HepG2 (cell line): ENCODE data around the gene RAB40C. TPM values are rescaled to one million over a fixed set of nuclear protein-coding genes. Genes with fewer than 3 reads are reported as not detected.

Experiments used
- AHR ChIP-seq: IDR thresholded peaks from 2 replicates; pipeline ENCODE4 v1.6.1; 2018; ENCODE audit warnings: missing genetic modification reagents, missing compliant biosample characterization
- ARHGAP35 ChIP-seq: sonication (generic); formaldehyde crosslinking; IDR thresholded peaks from 2 replicates; pipeline ENCODE4 v1.9.0; 2022; ENCODE audit warnings: mild to moderate bottlenecking, inconsistent platforms, moderate library complexity, missing genetic modification reagents, borderline replicate concordance
- CBX2 ChIP-seq, 2 experiments: fragments of 200-600 bp in 1 of 2; sonication (generic); formaldehyde crosslinking in 1 of 2; IDR thresholded peaks; 2 replicates each; pipeline versions ENCODE4 v1.7.0 to v1.8.1; 2018 to 2022; ENCODE audit warnings: low read depth in 2 of 2, low read length in 1 of 2, mild to moderate bottlenecking in 1 of 2, missing genetic modification reagents in 1 of 2
- CBX5 ChIP-seq: sonication (generic); formaldehyde crosslinking; IDR thresholded peaks from 2 replicates; pipeline ENCODE4 v1.4.0; 2020; ENCODE audit warnings: missing genetic modification reagents, borderline replicate concordance
- HMG20B ChIP-seq: conservative IDR thresholded peaks from 2 replicates; pipeline ENCODE4 v1.6.1; 2016; ENCODE audit warnings: missing genetic modification reagents, missing compliant biosample characterization
- IRF1 ChIP-seq: sonication (generic); formaldehyde crosslinking; IDR thresholded peaks from 2 replicates; pipeline ENCODE4 v1.4.0; 2020; ENCODE audit warnings: low read depth, mild to moderate bottlenecking, missing genetic modification reagents
- KMT2B ChIP-seq: IDR thresholded peaks from 2 replicates; pipeline ENCODE4 v1.6.1; 2016; ENCODE audit warnings: missing genetic modification reagents, missing compliant biosample characterization
- MAF1 ChIP-seq: sonication (generic); formaldehyde crosslinking; IDR thresholded peaks from 2 replicates; pipeline ENCODE4 v1.5.0; 2020; ENCODE audit warnings: missing genetic modification reagents, borderline replicate concordance
- MEIS1 ChIP-seq: sonication (generic); formaldehyde crosslinking; IDR thresholded peaks from 2 replicates; pipeline ENCODE4 v1.9.0; 2021; ENCODE audit warnings: mild to moderate bottlenecking, missing genetic modification reagents, moderate library complexity, borderline replicate concordance
- PRPF4 ChIP-seq: fragments of 200-400 bp; formaldehyde crosslinking; IDR thresholded peaks from 2 replicates; pipeline ENCODE4 v1.6.1; 2016; ENCODE audit warnings: low read length, low read depth; ENCODE audit not compliant: poor library complexity, severe bottlenecking
- RAD21 ChIP-seq: fragments of 450-650 bp; formaldehyde crosslinking; IDR thresholded peaks from 2 replicates; pipeline ENCODE4 v1.5.0; 2020; ENCODE audit warnings: mild to moderate bottlenecking
- RARG ChIP-seq: sonication (generic); formaldehyde crosslinking; IDR thresholded peaks from 2 replicates; pipeline ENCODE4 v1.4.0; 2020; ENCODE audit warnings: low read depth, mild to moderate bottlenecking, missing genetic modification reagents
- RBFOX2 ChIP-seq: fragments of 200-400 bp; formaldehyde crosslinking; IDR thresholded peaks from 2 replicates; pipeline ENCODE4 v1.6.1; 2017; ENCODE audit warnings: low read depth, mild to moderate bottlenecking, low read length
- TBX2 ChIP-seq: sonication (generic); formaldehyde crosslinking; IDR thresholded peaks from 2 replicates; pipeline ENCODE4 v1.5.0; 2020; ENCODE audit warnings: missing genetic modification reagents, mild to moderate bottlenecking, borderline replicate concordance
- U2AF1 ChIP-seq: fragments of 200-400 bp; formaldehyde crosslinking; optimal IDR thresholded peaks from 2 replicates; pipeline ENCODE3; 2017; ENCODE audit warnings: mild to moderate bottlenecking, low read depth, low read length
- ZEB1 ChIP-seq: IDR thresholded peaks from 2 replicates; pipeline ENCODE4 v1.6.1; 2012; ENCODE audit warnings: mild to moderate bottlenecking, low read depth, inconsistent platforms; ENCODE audit not compliant: insufficient replicate concordance
- ZNF124 ChIP-seq: sonication (generic); formaldehyde crosslinking; IDR thresholded peaks from 2 replicates; pipeline ENCODE4 v1.4.0; 2020; ENCODE audit warnings: missing genetic modification reagents
- ZNF326 ChIP-seq: sonication (generic); formaldehyde crosslinking; IDR thresholded peaks from 2 replicates; pipeline ENCODE4 v1.4.0; 2020; ENCODE audit warnings: missing genetic modification reagents, borderline replicate concordance
- ZNF563 ChIP-seq: sonication (generic); formaldehyde crosslinking; IDR thresholded peaks from 2 replicates; pipeline ENCODE4 v1.8.0; 2022; ENCODE audit warnings: mild to moderate bottlenecking, moderate library complexity, missing genetic modification reagents
- ZNF598 ChIP-seq: sonication (generic); formaldehyde crosslinking; IDR thresholded peaks from 2 replicates; pipeline ENCODE4 v1.5.1; 2020; ENCODE audit warnings: mild to moderate bottlenecking, missing genetic modification reagents, borderline replicate concordance
- ZNF747 ChIP-seq: sonication (generic); formaldehyde crosslinking; IDR thresholded peaks from 2 replicates; pipeline ENCODE4 v1.8.1; 2023; ENCODE audit warnings: missing genetic modification reagents, mild to moderate bottlenecking, borderline replicate concordance
- ZNF839 ChIP-seq: sonication (generic); formaldehyde crosslinking; IDR thresholded peaks from 2 replicates; pipeline ENCODE4 v1.4.0; 2020; ENCODE audit warnings: missing genetic modification reagents, mild to moderate bottlenecking, borderline replicate concordance
- ZSCAN25 ChIP-seq: sonication (generic); formaldehyde crosslinking; IDR thresholded peaks from 2 replicates; pipeline ENCODE4 v1.8.0; 2022; ENCODE audit warnings: mild to moderate bottlenecking, missing genetic modification reagents
- polyA plus RNA-seq, 8 experiments: library from polyadenylated mRNA; depleted of rRNA in 3 of 8; stranded (reverse) in 7 of 8; unstranded in 1 of 8; fragments of >200 nt; fragmentation: Illumina TruSeq in 4 of 8; extraction: Trizol in 4 of 8; gene quantifications; 2 replicates each; pipeline versions ENCODE4 v1.2.1 to v1.2.3, GENCODE V29; 2011 to 2016; ENCODE audit warnings: low read depth in 4 of 8, missing spikeins in 1 of 8, mixed read lengths in 1 of 8; ENCODE audit not compliant: insufficient read depth in 1 of 8
- total RNA-seq, 5 experiments: library from RNA; depleted of rRNA; stranded (reverse); fragments of >200 nt; fragmentation: Illumina TruSeq; extraction: Trizol; gene quantifications; 2 replicates each; pipeline ENCODE4 v1.2.3, GENCODE V29; 2016; ENCODE audit warnings: low read depth in 1 of 5
- TF ChIP-seq, protein P1 (sequence below): sonication (generic); formaldehyde crosslinking; IDR thresholded peaks from 2 replicates; pipeline ENCODE4 v1.4.0; 2020; ENCODE audit warnings: missing genetic modification reagents
- TF ChIP-seq, protein P2 (sequence below): sonication (generic); formaldehyde crosslinking; IDR thresholded peaks from 2 replicates; pipeline ENCODE4 v1.8.1; 2023; ENCODE audit warnings: mild to moderate bottlenecking, missing genetic modification reagents

The RAB40C gene
- total and polyA plus RNA-seq, 2 of the 13 experiments (the other 11 are each of a cell fraction or from before 2014, with no cell fraction given), result 7.7 to 11.5 TPM

GRCh38 chr16:610513-611381 is 20.9 kb downstream of the RAB40C start (continued):
- TF ChIP-seq RAD21 (CRISPR knock-in tag) (peak; percentile 91), IRF1 (CRISPR knock-in tag) (no peak), ZNF598 (CRISPR knock-in tag) (0 out of 2 replicates have a peak, but pooled peaks have one; percentile 58), HMG20B (no peak), ZNF563 (CRISPR knock-in tag) (no peak), RARG (CRISPR knock-in tag) (no peak), CBX5 (CRISPR knock-in tag) (peak; percentile 50; the same call in 1 of the 2 replicates), TBX2 (CRISPR knock-in tag) (peak; percentile 27; the same call in 1 of the 2 replicates), ZSCAN25 (CRISPR knock-in tag) (peak; percentile 38; the same call in 1 of the 2 replicates), ZNF124 (CRISPR knock-in tag) (no peak), ARHGAP35 (CRISPR knock-in tag) (no peak), MAF1 (CRISPR knock-in tag) (no peak), CBX2 (IDR thresholded peaks at IDR 0.05; ENCODE audit: low read depth, low read length) (no peak), CBX2 (CRISPR knock-in tag; IDR thresholded peaks at IDR 0.05; ENCODE audit: low read depth) (no peak), ZNF839 (CRISPR knock-in tag) (no peak), MEIS1 (CRISPR knock-in tag) (no peak), ZNF326 (CRISPR knock-in tag) (no peak), ZNF747 (CRISPR knock-in tag) (no peak), AHR (no peak), RBFOX2 (no peak), KMT2B (CRISPR knock-in tag) (no peak), ZEB1 (no peak), PRPF4 (no peak), U2AF1 (no peak)
- TF ChIP-seq, protein P1, sequence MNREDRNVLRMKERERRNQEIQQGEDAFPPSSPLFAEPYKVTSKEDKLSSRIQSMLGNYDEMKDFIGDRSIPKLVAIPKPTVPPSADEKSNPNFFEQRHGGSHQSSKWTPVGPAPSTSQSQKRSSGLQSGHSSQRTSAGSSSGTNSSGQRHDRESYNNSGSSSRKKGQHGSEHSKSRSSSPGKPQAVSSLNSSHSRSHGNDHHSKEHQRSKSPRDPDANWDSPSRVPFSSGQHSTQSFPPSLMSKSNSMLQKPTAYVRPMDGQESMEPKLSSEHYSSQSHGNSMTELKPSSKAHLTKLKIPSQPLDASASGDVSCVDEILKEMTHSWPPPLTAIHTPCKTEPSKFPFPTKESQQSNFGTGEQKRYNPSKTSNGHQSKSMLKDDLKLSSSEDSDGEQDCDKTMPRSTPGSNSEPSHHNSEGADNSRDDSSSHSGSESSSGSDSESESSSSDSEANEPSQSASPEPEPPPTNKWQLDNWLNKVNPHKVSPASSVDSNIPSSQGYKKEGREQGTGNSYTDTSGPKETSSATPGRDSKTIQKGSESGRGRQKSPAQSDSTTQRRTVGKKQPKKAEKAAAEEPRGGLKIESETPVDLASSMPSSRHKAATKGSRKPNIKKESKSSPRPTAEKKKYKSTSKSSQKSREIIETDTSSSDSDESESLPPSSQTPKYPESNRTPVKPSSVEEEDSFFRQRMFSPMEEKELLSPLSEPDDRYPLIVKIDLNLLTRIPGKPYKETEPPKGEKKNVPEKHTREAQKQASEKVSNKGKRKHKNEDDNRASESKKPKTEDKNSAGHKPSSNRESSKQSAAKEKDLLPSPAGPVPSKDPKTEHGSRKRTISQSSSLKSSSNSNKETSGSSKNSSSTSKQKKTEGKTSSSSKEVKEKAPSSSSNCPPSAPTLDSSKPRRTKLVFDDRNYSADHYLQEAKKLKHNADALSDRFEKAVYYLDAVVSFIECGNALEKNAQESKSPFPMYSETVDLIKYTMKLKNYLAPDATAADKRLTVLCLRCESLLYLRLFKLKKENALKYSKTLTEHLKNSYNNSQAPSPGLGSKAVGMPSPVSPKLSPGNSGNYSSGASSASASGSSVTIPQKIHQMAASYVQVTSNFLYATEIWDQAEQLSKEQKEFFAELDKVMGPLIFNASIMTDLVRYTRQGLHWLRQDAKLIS (CRISPR knock-in tag), result no peak
- TF ChIP-seq, protein P2, sequence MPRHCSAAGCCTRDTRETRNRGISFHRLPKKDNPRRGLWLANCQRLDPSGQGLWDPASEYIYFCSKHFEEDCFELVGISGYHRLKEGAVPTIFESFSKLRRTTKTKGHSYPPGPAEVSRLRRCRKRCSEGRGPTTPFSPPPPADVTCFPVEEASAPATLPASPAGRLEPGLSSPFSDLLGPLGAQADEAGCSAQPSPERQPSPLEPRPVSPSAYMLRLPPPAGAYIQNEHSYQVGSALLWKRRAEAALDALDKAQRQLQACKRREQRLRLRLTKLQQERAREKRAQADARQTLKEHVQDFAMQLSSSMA (CRISPR knock-in tag), result no peak
